ENCODE results near the gene TRIO.

DNA sequence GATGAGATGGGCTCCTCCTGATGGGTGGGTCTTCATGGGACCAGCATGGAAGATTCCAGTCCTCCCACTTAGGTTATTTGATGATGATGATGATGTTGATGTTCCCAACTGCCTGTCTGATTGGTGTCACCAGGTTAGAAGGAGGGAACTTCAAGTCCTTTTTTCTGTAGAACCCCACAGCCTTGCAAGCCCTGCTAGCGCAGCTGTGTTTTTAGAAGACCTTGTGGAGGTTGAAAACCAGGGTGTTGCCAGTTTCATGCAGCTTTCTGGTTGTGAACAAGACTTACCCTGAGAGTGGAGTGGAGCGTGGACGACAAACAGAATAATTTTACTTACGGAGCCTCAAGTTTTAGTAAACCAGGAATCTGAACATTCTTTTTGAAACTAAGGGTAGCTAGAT lies 83.0 kb downstream of the TRIO start:
- TF ChIP-seq POLR2AphosphoS5 (IDR thresholded peaks at IDR 0.05; ENCODE audit: borderline replicate concordance, low read depth, low read length) (no peak), EZH2 (IDR thresholded peaks at IDR 0.05) (no peak), FOXP2 (optimal IDR thresholded peaks at IDR 0.05; ENCODE audit: control extremely low read depth, extremely low read length, insufficient read depth) (no peak)
